ENCODE data around the gene NT5DC4.

- TF ChIP-seq CTCF (IDR thresholded peaks at IDR 0.05) (no peak), POLR2A (IDR thresholded peaks at IDR 0.05) (no peak)
Measured at GRCh38 chr2:112692495-112692911, 28.3 kb upstream of the NT5DC4 start.
